HS-5 (cell line): ENCODE measurements around the gene RPS18.

Source experiments
- DNase-seq: peaks from one replicate; pipeline ENCODE4 v3.0.0-alpha.2; 2012; ENCODE audit warnings: low read depth

Gene RPS18

GRCh38 chr6:33314943-33315792 is 43.3 kb downstream of the RPS18 start:
- no peak for DNase-seq

GRCh38 chr6:33315793-33316602 is 44.1 kb downstream of the RPS18 start:
- DNase-seq = no peak

GRCh38 chr6:33316603-33317418 is 44.9 kb downstream of the RPS18 start:
- no peak for DNase-seq

GRCh38 chr6:33317419-33317668 is 45.5 kb downstream of the RPS18 start:
- DNase-seq = no peak

- peak; percentile 99 for DNase-seq
Measured at GRCh38 chr6:33317669-33318425, 46.0 kb downstream of the RPS18 start, which contains the start of gene ZBTB22. Gene ZBTB22 (minus strand): TSS chr6:33317744. CDS start chr6:33316916, 828 bp downstream.

- no peak for DNase-seq
Measured at GRCh38 chr6:33318426-33319073, 46.7 kb downstream of the RPS18 start.

GRCh38 chr6:33319939-33320314 is 48.1 kb downstream of the RPS18 start:
- DNase-seq = no peak

- peak; percentile 88 for DNase-seq
Measured at GRCh38 chr6:33320315-33321181, 48.7 kb downstream of the RPS18 start.

- no peak for DNase-seq
Measured at GRCh38 chr6:33321227-33321626, 49.4 kb downstream of the RPS18 start.

GRCh38 chr6:33323623-33323948 is 51.7 kb downstream of the RPS18 start:
- no peak for DNase-seq

GRCh38 chr6:33324125-33324524 is 52.2 kb downstream of the RPS18 start:
- no peak for DNase-seq
